Trophoblast cell (in vitro differentiated cells and primary cell): ENCODE data around the gene SLAIN2.

Source experiments
- DNase-seq, 2 donors: peaks; one replicate each; pipeline ENCODE4 v3.0.0-alpha.2; 2016
- H2AFZ ChIP-seq: 2 replicates; pipeline ENCODE4 v1.6.1; 2013; ENCODE audit warnings: low read length, moderate library complexity, mild to moderate bottlenecking; ENCODE audit not compliant: insufficient read depth, poor library complexity
- H2AK5ac ChIP-seq: 2 replicates; pipeline ENCODE4 v1.6.1; 2013; ENCODE audit warnings: mild to moderate bottlenecking, low read length
- H2BK120ac ChIP-seq: 2 replicates; pipeline ENCODE4 v1.6.1; 2013; ENCODE audit warnings: low read length, mild to moderate bottlenecking, moderate library complexity; ENCODE audit not compliant: insufficient read depth, poor library complexity
- H2BK12ac ChIP-seq: 2 replicates; pipeline ENCODE4 v1.6.1; 2013; ENCODE audit warnings: mild to moderate bottlenecking, low read length, moderate library complexity
- H2BK5ac ChIP-seq: 2 replicates; pipeline ENCODE4 v1.6.1; 2013; ENCODE audit warnings: low read length, low read depth, moderate library complexity, mild to moderate bottlenecking; ENCODE audit not compliant: poor library complexity
- H3K14ac ChIP-seq: 2 replicates; pipeline ENCODE4 v1.6.1; 2013; ENCODE audit warnings: mild to moderate bottlenecking, low read length
- H3K18ac ChIP-seq: 2 replicates; pipeline ENCODE4 v1.6.1; 2013; ENCODE audit warnings: mild to moderate bottlenecking, low read length
- H3K23ac ChIP-seq: 2 replicates; pipeline ENCODE4 v1.6.1; 2013; ENCODE audit warnings: low read length
- H3K27ac ChIP-seq: 2 replicates; pipeline ENCODE4 v1.5.1; 2013; ENCODE audit warnings: low read depth, mild to moderate bottlenecking, inconsistent platforms, low read length, moderate library complexity
- H3K27me3 ChIP-seq: 2 replicates; pipeline ENCODE4 v1.6.1; 2013; ENCODE audit warnings: inconsistent platforms, mild to moderate bottlenecking, low read length, moderate library complexity; ENCODE audit not compliant: insufficient read depth
- H3K36me3 ChIP-seq, 2 experiments: 1 replicate in 1 of 2; 2 replicates in 1 of 2; pipeline ENCODE4 v1.6.1; 2013; ENCODE audit warnings: low read length in 2 of 2, mild to moderate bottlenecking in 2 of 2, moderate library complexity in 1 of 2; ENCODE audit not compliant: insufficient read depth in 2 of 2, control insufficient read depth in 1 of 2
- H3K4ac ChIP-seq: 2 replicates; pipeline ENCODE4 v1.6.1; 2013; ENCODE audit warnings: low read depth, mild to moderate bottlenecking, low read length, moderate library complexity
- H3K4me1 ChIP-seq, 2 experiments: 1 replicate in 1 of 2; 2 replicates in 1 of 2; pipeline ENCODE4 v1.6.1; 2013; ENCODE audit warnings: low read length in 2 of 2, mild to moderate bottlenecking in 2 of 2, moderate library complexity in 1 of 2; ENCODE audit not compliant: insufficient read depth in 2 of 2, control insufficient read depth in 1 of 2
- H3K4me2 ChIP-seq: 2 replicates; pipeline ENCODE4 v1.6.1; 2013; ENCODE audit warnings: inconsistent platforms, mild to moderate bottlenecking, low read length, moderate library complexity
- H3K4me3 ChIP-seq: 2 replicates; pipeline ENCODE4 v1.5.1; 2013; ENCODE audit warnings: mild to moderate bottlenecking, low read depth, low read length, inconsistent platforms
- H3K79me1 ChIP-seq: one replicate; pipeline ENCODE4 v1.6.1; 2013; ENCODE audit warnings: low read length
- H3K79me2 ChIP-seq: 2 replicates; pipeline ENCODE4 v1.6.1; 2013; ENCODE audit warnings: low read length, mild to moderate bottlenecking; ENCODE audit not compliant: control insufficient read depth, insufficient read depth, poor library complexity
- H3K9ac ChIP-seq: 2 replicates; pipeline ENCODE4 v1.6.1; 2013; ENCODE audit warnings: mild to moderate bottlenecking, low read length
- H3K9me3 ChIP-seq: 2 replicates; pipeline ENCODE4 v1.6.1; 2013; ENCODE audit warnings: low read depth, mild to moderate bottlenecking, control low read depth, inconsistent platforms, low read length; ENCODE audit not compliant: insufficient read depth
- H4K12ac ChIP-seq: 2 replicates; pipeline ENCODE4 v1.6.1; 2013; ENCODE audit warnings: low read depth, mild to moderate bottlenecking, low read length, moderate library complexity
- H4K8ac ChIP-seq: 2 replicates; pipeline ENCODE4 v1.6.1; 2013; ENCODE audit warnings: low read depth, mild to moderate bottlenecking, low read length, moderate library complexity
- H4K91ac ChIP-seq: one replicate; pipeline ENCODE4 v1.6.1; 2013; ENCODE audit warnings: low read depth, mild to moderate bottlenecking, low read length, moderate library complexity
- WGBS: extraction: QIAGEN DNeasy Blood & Tissue Kit; methylation state at CpG from one replicate; pipeline ENCODE4 v1.1.7; 2013; ENCODE audit warnings: missing lambda C conversion rate; ENCODE audit not compliant: insufficient read length, insufficient coverage; ENCODE audit errors: extremely low coverage; 5-methylcytosine and 5-hydroxymethylcytosine counted together

SLAIN2 gene

GRCh38 chr4:48368389-48368788 lies 27.1 kb downstream of the SLAIN2 start:
- Histone ChIP-seq H3K27me3 (no peaks in the 10 kb centered on the region), H4K91ac (no peak overlapping the region), H2BK12ac (no peak overlapping the region), H3K14ac (no peak overlapping the region), H4K12ac (no peak overlapping the region), H3K4me3 (no peak overlapping the region), H3K79me1 (no peaks in the 10 kb centered on the region), H3K9ac (no peak overlapping the region), H3K27ac (no peak overlapping the region), H2AK5ac (no peak overlapping the region), H2BK5ac (no peak overlapping the region), H3K79me2 (no peaks in the 10 kb centered on the region), H3K4ac (no peak overlapping the region), H3K4me1 (no peaks in the 10 kb centered on the region), H3K23ac (no peak overlapping the region), H3K9me3 (no peaks in the 10 kb centered on the region), H2AFZ (no peak overlapping the region), H3K36me3 (peaks cover 0 to 2% of the 10 kb centered on the region in 2 experiments), H2BK120ac (no peak overlapping the region), H4K8ac (no peak overlapping the region), H3K4me2 (no peak overlapping the region), H3K18ac (no peak overlapping the region)
- no peak for DNase-seq

GRCh38 chr4:48369248-48369647 lies 27.9 kb downstream of the SLAIN2 start:
- DNase-seq = no peak
- no peak overlapping the region for H4K8ac ChIP-seq
- WGBS = no CpG with 5 or more reads among the region's 2 CpGs
- H3K4me1 ChIP-seq = no peaks in the 10 kb centered on the region
- H3K79me2 ChIP-seq = no peaks in the 10 kb centered on the region
- no peaks in the 10 kb centered on the region for H3K9me3 ChIP-seq
- H4K12ac ChIP-seq = no peak overlapping the region
- H3K18ac ChIP-seq = no peak overlapping the region
- H2BK120ac ChIP-seq = no peak overlapping the region
- no peak overlapping the region for H3K27ac ChIP-seq
- no peaks in the 10 kb centered on the region for H3K79me1 ChIP-seq
- H3K36me3 ChIP-seq = peaks cover 0 to 2% of the 10 kb centered on the region in 2 experiments
- no peak overlapping the region for H2AK5ac ChIP-seq
- H3K23ac ChIP-seq = no peak overlapping the region
- no peak overlapping the region for H3K4me2 ChIP-seq
- no peak overlapping the region for H3K4me3 ChIP-seq
- no peak overlapping the region for H4K91ac ChIP-seq
- H2AFZ ChIP-seq = no peak overlapping the region
- H3K27me3 ChIP-seq = no peaks in the 10 kb centered on the region
- H3K9ac ChIP-seq = no peak overlapping the region
- no peak overlapping the region for H2BK5ac ChIP-seq
- H3K4ac ChIP-seq = no peak overlapping the region
- no peak overlapping the region for H2BK12ac ChIP-seq
- H3K14ac ChIP-seq = no peak overlapping the region

- DNase-seq = peak; percentile 0 to 67
- no peak overlapping the region for H4K8ac ChIP-seq
- WGBS = no CpG with 5 or more reads among the region's 2 CpGs
These were observed 28.4 kb downstream of the SLAIN2 start for GRCh38 chr4:48369771-48370170.

DNA sequence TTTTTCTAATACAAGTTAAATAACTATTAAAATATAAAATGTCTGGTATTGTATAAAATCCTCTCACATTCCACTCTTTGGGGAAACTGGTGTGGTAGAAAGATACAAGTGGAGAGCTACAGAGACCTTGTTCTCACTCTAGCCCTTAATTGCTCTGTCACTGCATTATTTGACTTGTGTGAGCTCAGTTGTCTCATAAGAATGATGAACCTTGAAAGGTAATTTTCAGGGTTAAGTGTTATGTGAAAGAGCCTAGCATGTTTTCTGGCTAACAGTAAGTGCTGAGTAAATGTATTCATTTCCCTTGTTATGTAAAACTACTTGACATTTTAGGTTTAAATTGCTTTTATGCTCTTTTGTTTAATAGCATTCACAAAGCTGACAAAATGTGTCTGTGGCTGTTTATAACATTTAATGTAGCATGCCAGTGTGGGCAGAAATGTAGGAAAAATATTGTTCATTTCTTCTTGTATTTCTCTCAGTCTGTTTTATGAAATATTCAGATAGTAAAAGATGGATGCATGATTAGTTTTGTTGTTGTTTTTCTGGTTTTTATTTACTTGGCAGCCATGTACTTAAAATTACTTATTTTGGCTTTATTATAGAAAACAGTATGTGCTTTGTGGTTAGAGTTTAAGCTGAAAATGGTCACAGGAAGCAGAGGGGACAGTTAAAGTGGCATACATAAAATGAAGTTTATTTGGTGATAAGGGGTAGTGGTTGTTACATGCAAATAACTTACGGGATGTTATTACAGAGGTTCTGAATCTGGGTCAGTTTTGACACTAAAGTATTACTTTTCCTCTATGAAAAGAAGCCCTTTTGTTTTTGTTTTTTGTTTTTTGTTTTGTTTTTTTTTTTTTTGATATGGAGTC lies 29.2 kb downstream of the SLAIN2 start:
- Histone ChIP-seq H3K4me1 (no peaks in the 10 kb centered on the region), H2BK12ac (no peak overlapping the region), H4K91ac (no peak overlapping the region), H2AK5ac (no peak overlapping the region), H2BK120ac (no peak overlapping the region), H3K79me2 (no peaks in the 10 kb centered on the region), H3K9ac (no peak overlapping the region), H3K14ac (no peak overlapping the region), H3K79me1 (no peaks in the 10 kb centered on the region), H3K4ac (no peak overlapping the region), H2AFZ (no peak overlapping the region), H3K27ac (no peak overlapping the region), H3K23ac (no peak overlapping the region), H3K36me3 (peaks cover 0 to 2% of the 10 kb centered on the region in 2 experiments), H3K9me3 (no peaks in the 10 kb centered on the region), H3K4me3 (no peak overlapping the region), H3K4me2 (no peak overlapping the region), H3K27me3 (no peaks in the 10 kb centered on the region), H4K12ac (no peak overlapping the region), H3K18ac (no peak overlapping the region), H2BK5ac (no peak overlapping the region), H4K8ac (no peak overlapping the region)
- no peak for DNase-seq
- WGBS = no CpG with 5 or more reads among the region's 1 CpG

More at GRCh38 chr4:48369771-48370170, 28.4 kb downstream of the SLAIN2 start:
- H3K4ac ChIP-seq = no peak overlapping the region
- H3K4me3 ChIP-seq = no peak overlapping the region
- no peak overlapping the region for H3K14ac ChIP-seq
- H3K27ac ChIP-seq = no peak overlapping the region
- no peaks in the 10 kb centered on the region for H3K4me1 ChIP-seq
- H3K27me3 ChIP-seq = no peaks in the 10 kb centered on the region
- H2BK120ac ChIP-seq = no peak overlapping the region
- H3K36me3 ChIP-seq = peaks cover 0 to 2% of the 10 kb centered on the region in 2 experiments
- no peak overlapping the region for H3K18ac ChIP-seq
- no peaks in the 10 kb centered on the region for H3K79me1 ChIP-seq
- no peak overlapping the region for H4K12ac ChIP-seq
- no peak overlapping the region for H4K91ac ChIP-seq
- H2BK12ac ChIP-seq = no peak overlapping the region
- H2AK5ac ChIP-seq = no peak overlapping the region
- no peak overlapping the region for H3K9ac ChIP-seq
- no peak overlapping the region for H2BK5ac ChIP-seq
- no peaks in the 10 kb centered on the region for H3K9me3 ChIP-seq
- H3K79me2 ChIP-seq = no peaks in the 10 kb centered on the region
- H2AFZ ChIP-seq = no peak overlapping the region
- H3K23ac ChIP-seq = no peak overlapping the region
- no peak overlapping the region for H3K4me2 ChIP-seq
